Hepatocyte (in vitro differentiated cells): ENCODE measurements around the gene RETN. TPM values are rescaled to one million over a fixed set of nuclear protein-coding genes. Genes with fewer than 3 reads are reported as not detected.

Source experiments
- DNase-seq: peaks from one replicate; pipeline ENCODE4 v3.0.0-alpha.2; 2016; ENCODE audit warnings: low spot score
- H2AFZ ChIP-seq: fragments of 200-600 bp; sonication (generic); 2 replicates; pipeline ENCODE4 v1.6.0; 2016; ENCODE audit warnings: antibody characterized with exemption, mild to moderate bottlenecking
- H3K27ac ChIP-seq: fragments of 200-600 bp; sonication (generic); 2 replicates; pipeline ENCODE4 v1.5.1; 2016; ENCODE audit warnings: mild to moderate bottlenecking
- H3K27me3 ChIP-seq: fragments of 200-600 bp; sonication (generic); 2 replicates; pipeline ENCODE4 v1.6.1; 2016
- H3K36me3 ChIP-seq: fragments of 200-600 bp; sonication (generic); replicated peaks from 2 replicates; pipeline ENCODE4 v1.5.1; 2016; ENCODE audit warnings: low read depth; ENCODE audit not compliant: insufficient read depth
- H3K4me1 ChIP-seq: fragments of 200-600 bp; sonication (generic); 2 replicates; pipeline ENCODE4 v1.5.1; 2016; ENCODE audit warnings: mild to moderate bottlenecking, moderate library complexity; ENCODE audit not compliant: insufficient read depth
- H3K4me2 ChIP-seq: fragments of 200-600 bp; sonication (generic); 2 replicates; pipeline ENCODE4 v1.6.0; 2016
- H3K4me3 ChIP-seq: fragments of 200-600 bp; sonication (generic); 2 replicates; pipeline ENCODE4 v1.5.1; 2016; ENCODE audit warnings: mild to moderate bottlenecking
- H3K79me2 ChIP-seq: fragments of 200-600 bp; sonication (generic); 2 replicates; pipeline ENCODE4 v1.6.0; 2017; ENCODE audit warnings: mild to moderate bottlenecking
- H3K9me2 ChIP-seq: fragments of 200-600 bp; sonication (generic); replicated peaks from 2 replicates; pipeline ENCODE4 v1.6.0; 2017; ENCODE audit warnings: mild to moderate bottlenecking; ENCODE audit not compliant: insufficient read depth
- H3K9me3 ChIP-seq: fragments of 200-600 bp; sonication (generic); 2 replicates; pipeline ENCODE4 v1.5.1; 2016; ENCODE audit warnings: low read depth, mild to moderate bottlenecking
- H4K20me1 ChIP-seq: fragments of 200-600 bp; sonication (generic); 2 replicates; pipeline ENCODE4 v1.6.0; 2016; ENCODE audit warnings: mild to moderate bottlenecking; ENCODE audit not compliant: insufficient read depth, poor library complexity, severe bottlenecking
- CTCF ChIP-seq: fragments of 200-600 bp; sonication (generic); IDR thresholded peaks from 2 replicates; pipeline ENCODE4 v1.5.1; 2016; ENCODE audit warnings: antibody characterized with exemption, mild to moderate bottlenecking; ENCODE audit not compliant: poor library complexity
- EZH2 ChIP-seq: fragments of 200-600 bp; sonication (generic); IDR thresholded peaks from 2 replicates; pipeline ENCODE4 v1.6.1; 2016; ENCODE audit warnings: antibody characterized with exemption, mild to moderate bottlenecking, borderline replicate concordance
- EZH2phosphoT487 ChIP-seq: fragments of 200-600 bp; sonication (generic); IDR thresholded peaks from one replicate; pipeline ENCODE4 v1.6.1; 2018; ENCODE audit warnings: antibody characterized with exemption, mild to moderate bottlenecking, low read depth, moderate library complexity; ENCODE audit not compliant: unreplicated experiment, severe bottlenecking
- WGBS: methylation state at CpG from one replicate; pipeline ENCODE4 v1.1.6; 2016; ENCODE audit warnings: low lambda C conversion rate; ENCODE audit errors: missing lambda C conversion rate; 5-methylcytosine and 5-hydroxymethylcytosine counted together
- polyA plus RNA-seq: library from polyadenylated mRNA; unstranded; fragments of >200 nt; fragmentation: Nextera tagmentation; extraction: Ambion mirVana; gene quantifications from 2 replicates; pipeline ENCODE4 v1.2.1, GENCODE V29; 2016
- total RNA-seq: library from RNA; depleted of rRNA; stranded (reverse); fragments of >200 nt; gene quantifications from 2 replicates; pipeline ENCODE4 v1.2.3, GENCODE V29; 2014

The RETN gene
- total and polyA plus RNA-seq, 2 experiments from 2014 or later: 0.74 TPM; not detected in 1

- Histone ChIP-seq H4K20me1 (no peaks in the 10 kb centered on the region), H3K27ac (no peak overlapping the region), H3K79me2 (peaks cover 20% of the 10 kb centered on the region), H3K27me3 (no peaks in the 10 kb centered on the region), H3K4me1 (peaks cover 2% of the 10 kb centered on the region), H2AFZ (no peak overlapping the region), H3K4me3 (no peak overlapping the region), H3K9me3 (no peaks in the 10 kb centered on the region), H3K4me2 (no peak overlapping the region), H3K36me3 (no peaks in the 10 kb centered on the region), H3K9me2 (no peaks in the 10 kb centered on the region)
- TF ChIP-seq EZH2phosphoT487: no peak
- no peak for TF ChIP-seq EZH2
- TF ChIP-seq CTCF: no peak
- DNase-seq: no peak
- 91% methylated on average over 8 of the region's 16 CpGs for WGBS
These were observed 45.7 kb upstream of the RETN start for GRCh38 chr19:7622933-7623685.

GRCh38 chr19:7623725-7624603 lies 44.9 kb upstream of the RETN start:
- H2AFZ ChIP-seq: no peak overlapping the region
- no peak overlapping the region for H3K4me3 ChIP-seq
- WGBS: 98% methylated on average over 31 of the region's 39 CpGs
- no peak overlapping the region for H3K4me2 ChIP-seq
- H3K36me3 ChIP-seq: no peaks in the 10 kb centered on the region
- peaks cover 28% of the 10 kb centered on the region for H3K79me2 ChIP-seq
- H3K27ac ChIP-seq: no peak overlapping the region
- H4K20me1 ChIP-seq: no peaks in the 10 kb centered on the region
- TF ChIP-seq EZH2phosphoT487: no peak
- no peak for TF ChIP-seq EZH2
- TF ChIP-seq CTCF: no peak
- no peaks in the 10 kb centered on the region for H3K9me3 ChIP-seq
- H3K27me3 ChIP-seq: no peaks in the 10 kb centered on the region
- no peaks in the 10 kb centered on the region for H3K9me2 ChIP-seq
- H3K4me1 ChIP-seq: peaks cover 8% of the 10 kb centered on the region
- no peak for DNase-seq

- Histone ChIP-seq H3K27me3 (no peaks in the 10 kb centered on the region), H3K4me1 (peaks cover 8% of the 10 kb centered on the region), H2AFZ (no peak overlapping the region), H4K20me1 (no peaks in the 10 kb centered on the region), H3K27ac (no peak overlapping the region), H3K4me3 (no peak overlapping the region), H3K9me2 (no peaks in the 10 kb centered on the region), H3K9me3 (no peaks in the 10 kb centered on the region), H3K4me2 (no peak overlapping the region), H3K79me2 (peaks cover 33% of the 10 kb centered on the region), H3K36me3 (no peaks in the 10 kb centered on the region)
- no peak for DNase-seq
- 95% methylated on average over 7 of the region's 17 CpGs for WGBS
- TF ChIP-seq CTCF (no peak), EZH2phosphoT487 (no peak), EZH2 (no peak)
These were observed 44.0 kb upstream of the RETN start for GRCh38 chr19:7624810-7625209.
